GM13977 (cell line): ENCODE data around the gene SAMD8.

Experiments
- DNase-seq: peaks from one replicate; pipeline ENCODE4 v3.0.0; 2012; ENCODE audit warnings: low spot score
- in situ Hi-C: fragments of 300-500 bp; cut with MboI; formaldehyde crosslinking; loops from one replicate; pipeline ENCODE4 v1.12.0; 2022; ENCODE audit warnings: low sequenced_read_pairs, low pct_unique_long_range_greater_than_20kb, mixed read lengths, inconsistent platforms; ENCODE audit not compliant: unreplicated experiment
- TF ChIP-seq, protein P1 (sequence below): IDR thresholded peaks from 2 replicates; pipeline ENCODE4 v1.5.1; 2012; ENCODE audit warnings: mild to moderate bottlenecking, control low read depth; ENCODE audit not compliant: insufficient read depth; ENCODE audit errors: extremely low read depth, missing control alignments

Gene SAMD8

DNA sequence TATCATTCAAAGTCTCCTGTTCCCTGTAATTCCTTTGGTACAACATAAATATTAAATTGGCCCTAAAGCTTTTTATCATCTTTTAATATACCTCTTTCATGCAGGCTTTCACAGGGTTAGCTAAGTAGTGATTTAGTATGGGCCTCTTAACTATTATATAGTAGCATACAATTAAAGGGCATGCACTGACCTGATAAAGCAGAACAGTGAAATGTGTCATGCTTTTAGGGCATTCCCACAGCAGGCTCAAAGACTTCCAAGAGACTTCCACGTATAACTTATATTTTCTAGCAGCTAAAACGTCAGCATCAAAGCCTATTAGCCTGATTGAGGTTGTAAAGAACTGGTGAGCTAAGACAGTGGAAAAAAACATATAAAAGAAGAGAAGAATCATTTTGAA, 35.3 kb downstream of the SAMD8 start:
- TF ChIP-seq, protein P1, sequence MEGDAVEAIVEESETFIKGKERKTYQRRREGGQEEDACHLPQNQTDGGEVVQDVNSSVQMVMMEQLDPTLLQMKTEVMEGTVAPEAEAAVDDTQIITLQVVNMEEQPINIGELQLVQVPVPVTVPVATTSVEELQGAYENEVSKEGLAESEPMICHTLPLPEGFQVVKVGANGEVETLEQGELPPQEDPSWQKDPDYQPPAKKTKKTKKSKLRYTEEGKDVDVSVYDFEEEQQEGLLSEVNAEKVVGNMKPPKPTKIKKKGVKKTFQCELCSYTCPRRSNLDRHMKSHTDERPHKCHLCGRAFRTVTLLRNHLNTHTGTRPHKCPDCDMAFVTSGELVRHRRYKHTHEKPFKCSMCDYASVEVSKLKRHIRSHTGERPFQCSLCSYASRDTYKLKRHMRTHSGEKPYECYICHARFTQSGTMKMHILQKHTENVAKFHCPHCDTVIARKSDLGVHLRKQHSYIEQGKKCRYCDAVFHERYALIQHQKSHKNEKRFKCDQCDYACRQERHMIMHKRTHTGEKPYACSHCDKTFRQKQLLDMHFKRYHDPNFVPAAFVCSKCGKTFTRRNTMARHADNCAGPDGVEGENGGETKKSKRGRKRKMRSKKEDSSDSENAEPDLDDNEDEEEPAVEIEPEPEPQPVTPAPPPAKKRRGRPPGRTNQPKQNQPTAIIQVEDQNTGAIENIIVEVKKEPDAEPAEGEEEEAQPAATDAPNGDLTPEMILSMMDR, result no peak
- in situ Hi-C loops, result no loop called here
- DNase-seq, result no peak

GRCh38 chr10:75150656-75151055, 39.2 kb downstream of the SAMD8 start:
- TF ChIP-seq, protein P1, result no peak
- in situ Hi-C loops, result no loop called here
- no peak for DNase-seq

DNA sequence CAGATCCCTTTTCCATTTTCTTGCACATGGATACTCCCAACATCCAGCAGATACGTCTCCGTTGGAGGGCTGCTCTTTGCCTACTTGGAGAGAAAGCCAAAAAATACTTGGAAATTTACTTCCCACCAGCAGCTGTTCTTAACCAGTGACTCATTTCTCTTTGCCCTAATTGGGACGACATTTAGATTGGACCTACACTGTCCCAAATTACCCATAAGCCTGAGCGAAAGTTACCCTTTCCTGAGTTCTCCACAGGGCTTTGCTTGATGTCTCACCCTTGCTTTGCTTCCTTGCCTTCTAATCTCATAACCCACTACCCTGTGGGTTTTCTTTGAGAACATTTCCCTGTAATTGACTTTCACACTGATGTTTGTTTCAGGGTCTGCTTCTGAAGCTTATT, 48.1 kb downstream of the SAMD8 start:
- DNase-seq, result no peak
- TF ChIP-seq, protein P1, result no peak
- in situ Hi-C loops, result no loop called here

GRCh38 chr10:75165684-75166622, 54.5 kb downstream of the SAMD8 start:
- TF ChIP-seq, protein P1, result no peak

DNA sequence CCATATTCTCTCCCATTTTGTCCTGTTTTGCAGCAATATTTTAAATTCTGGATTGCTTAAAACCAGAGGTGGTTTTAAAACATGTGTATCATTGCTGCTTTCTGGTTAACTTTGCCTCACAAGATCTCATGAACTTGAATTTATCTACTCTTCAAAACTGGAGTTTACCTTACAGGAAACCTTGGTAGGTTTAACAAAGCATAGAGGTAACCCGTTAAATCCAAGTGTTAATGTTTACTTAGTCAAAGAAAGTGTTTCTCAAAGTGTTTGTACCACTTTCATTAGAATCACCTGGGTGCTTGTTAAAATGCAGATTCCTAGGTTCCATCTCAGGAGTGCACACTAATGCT, 55.1 kb downstream of the SAMD8 start:
- DNase-seq, result no peak
- in situ Hi-C loops, result no loop called here
- TF ChIP-seq, protein P1, result no peak

More at GRCh38 chr10:75165684-75166622, 54.5 kb downstream of the SAMD8 start:
- DNase-seq, result peak; percentile 67
- in situ Hi-C loops, result no loop called here

GRCh38 chr10:75168275-75168674, 56.8 kb downstream of the SAMD8 start:
- no peak for DNase-seq
- in situ Hi-C loops, result no loop called here
- TF ChIP-seq, protein P1, result no peak

DNA sequence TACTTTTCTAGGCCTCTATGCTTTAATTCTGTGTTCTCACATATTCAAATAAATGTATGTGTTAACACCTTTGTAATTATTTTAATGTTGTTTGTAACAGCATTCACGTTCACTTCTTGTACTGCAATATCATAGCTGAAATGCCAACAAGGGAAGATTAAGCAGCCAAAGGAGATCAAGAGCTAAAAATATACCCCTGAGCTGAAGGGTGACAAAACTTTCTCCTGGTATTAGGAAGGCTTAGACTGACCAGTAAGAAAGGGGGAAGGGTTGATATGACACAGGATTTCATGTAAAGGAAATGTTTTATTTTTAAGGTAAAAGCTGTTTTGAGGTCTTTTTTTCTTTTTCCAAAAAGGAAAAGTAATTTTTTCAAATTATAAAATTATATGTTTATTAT, 58.8 kb downstream of the SAMD8 start:
- in situ Hi-C loops, result no loop called here
- TF ChIP-seq, protein P1, result no peak
- DNase-seq, result no peak
